ENCODE data around the gene PODNL1.

Gene PODNL1

DNA sequence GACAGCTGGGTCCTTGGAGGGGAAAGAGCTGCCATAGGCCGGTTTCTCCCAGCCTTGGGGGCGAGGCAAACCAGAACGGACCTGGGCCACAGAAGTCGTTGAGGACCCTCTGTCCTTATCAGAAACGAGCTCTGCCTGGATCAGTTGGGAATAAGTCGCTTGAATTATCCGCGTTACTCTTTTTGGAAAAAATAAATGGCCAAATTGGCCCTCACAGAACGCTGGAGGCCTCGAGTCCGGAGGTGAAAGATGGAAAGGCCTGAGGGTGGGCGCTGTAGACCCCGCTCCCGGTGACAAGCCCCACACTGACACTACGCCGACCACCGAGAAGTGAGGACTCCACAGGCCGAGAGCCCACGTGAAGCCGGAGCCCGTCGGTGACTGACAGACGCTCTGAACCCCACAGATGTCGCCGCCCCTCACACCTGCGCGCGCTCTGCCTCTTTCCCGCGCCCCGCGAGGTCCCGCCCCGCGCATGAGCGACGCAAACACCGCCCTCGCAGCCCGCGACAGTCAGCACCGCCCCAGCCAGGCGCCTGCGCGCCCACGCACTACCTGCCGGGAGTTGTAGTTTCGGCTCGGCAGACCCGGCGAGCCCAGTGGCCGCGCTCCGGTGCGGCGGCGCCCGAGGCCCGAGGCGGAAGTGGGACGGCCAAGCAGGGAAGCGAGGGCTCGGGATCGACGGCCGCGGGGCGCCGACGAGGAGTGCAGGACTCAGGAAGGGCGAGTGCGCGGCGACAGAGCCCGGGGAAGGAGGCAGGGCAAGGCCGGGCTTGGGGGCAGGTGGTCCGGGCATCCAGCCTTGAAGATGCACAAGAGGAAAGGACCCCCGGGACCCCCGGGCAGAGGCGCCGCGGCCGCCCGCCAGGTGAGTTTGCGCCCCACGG, 32.3 kb downstream of the PODNL1 start, which contains the start of the genes BRME1 and CC2D1A:
TSS of gene BRME1 (minus strand) at position 484 of the 887 bp plus-strand sequence. CDS start 1,225 bp downstream, outside the sequence.
TSS of gene CC2D1A (plus strand) at position 568 of the 887 bp plus-strand sequence. CDS start at position 809, 241 bp downstream.
- peak within 1 kb of the TSS; percentile 80 for H3K4me3 Mint-ChIP-seq
- H3K27me3 Mint-ChIP-seq = no peaks in the 10 kb centered on the region
- ATAC-seq = peak; percentile 98
- H3K9me3 Mint-ChIP-seq = no peaks in the 10 kb centered on the region
- H3K36me3 Mint-ChIP-seq = peaks cover 6% of the 10 kb centered on the region
- peaks cover 16% of the 10 kb centered on the region for H3K4me1 Mint-ChIP-seq
- H3K27ac Mint-ChIP-seq = peak within 1 kb of the TSS; percentile 78

DNA sequence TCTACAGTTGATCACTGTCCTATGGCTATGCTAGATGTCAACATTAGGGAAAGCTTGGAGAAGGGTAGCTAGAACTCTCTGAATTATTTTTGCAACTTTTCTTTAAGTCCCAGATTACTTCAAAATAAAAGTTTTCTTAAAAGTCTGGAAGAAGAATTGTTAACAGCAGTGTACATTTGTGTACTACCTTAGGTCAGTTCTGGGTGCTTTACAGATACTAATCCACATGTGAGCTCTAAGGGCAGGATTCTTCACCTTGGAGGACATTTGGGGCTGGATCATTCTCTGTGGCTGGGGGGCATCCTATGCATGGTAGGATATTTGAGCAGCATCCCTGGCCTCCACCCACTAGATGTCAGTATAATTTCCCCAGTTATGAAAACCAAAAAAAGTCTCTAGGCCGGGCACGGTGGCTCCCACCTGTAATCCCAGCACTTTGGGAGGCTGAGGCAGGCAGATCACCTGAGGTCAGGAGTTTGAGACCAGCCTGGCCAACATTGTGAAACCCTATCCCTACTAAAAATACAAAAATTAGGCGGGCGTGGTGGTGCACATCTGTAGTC, 35.1 kb downstream of the PODNL1 start:
- Mint-ChIP-seq H3K27ac (no peak overlapping the region), H3K27me3 (no peaks in the 10 kb centered on the region), H3K4me3 (no peak overlapping the region), H3K36me3 (no peaks in the 10 kb centered on the region), H3K4me1 (peaks cover 16% of the 10 kb centered on the region), H3K9me3 (no peaks in the 10 kb centered on the region)
- ATAC-seq = no peak

DNA sequence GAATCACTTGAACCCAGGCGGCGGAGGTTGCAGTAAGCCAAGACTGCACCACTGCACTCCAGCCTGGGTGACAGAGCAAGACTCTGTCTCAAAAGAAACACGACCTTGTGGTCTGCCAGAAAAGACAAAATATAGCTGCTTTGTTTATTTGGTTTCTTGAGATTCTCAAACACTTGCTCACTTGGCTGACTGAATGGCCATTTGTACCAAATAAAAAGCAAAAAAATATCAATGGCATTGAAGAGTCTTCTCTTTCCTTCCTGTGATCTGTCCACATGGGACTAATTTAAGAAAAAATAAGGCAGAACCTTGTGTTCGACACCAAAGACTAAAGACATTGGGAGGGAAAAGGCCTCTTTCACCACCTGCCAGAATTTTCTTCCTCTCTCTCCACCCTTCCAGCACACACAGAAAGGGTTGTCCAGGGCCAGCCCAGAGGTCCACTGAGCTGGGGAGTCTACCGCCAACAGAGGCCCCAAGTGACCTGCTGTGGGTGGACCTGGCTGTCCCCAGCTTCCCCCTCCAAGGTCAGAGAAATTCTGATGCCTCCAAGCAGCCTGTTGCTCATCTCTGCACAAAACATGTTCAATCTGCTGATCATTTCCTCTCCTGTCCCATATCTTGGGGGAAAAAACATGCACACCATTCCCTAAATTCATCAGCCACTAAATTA, 38.2 kb downstream of the PODNL1 start:
- Mint-ChIP-seq H3K4me1 (no peaks in the 10 kb centered on the region), H3K9me3 (no peaks in the 10 kb centered on the region), H3K27me3 (no peaks in the 10 kb centered on the region), H3K4me3 (no peak overlapping the region), H3K36me3 (no peaks in the 10 kb centered on the region), H3K27ac (peak overlapping the region; percentile 8)
- no peak for ATAC-seq

DNA sequence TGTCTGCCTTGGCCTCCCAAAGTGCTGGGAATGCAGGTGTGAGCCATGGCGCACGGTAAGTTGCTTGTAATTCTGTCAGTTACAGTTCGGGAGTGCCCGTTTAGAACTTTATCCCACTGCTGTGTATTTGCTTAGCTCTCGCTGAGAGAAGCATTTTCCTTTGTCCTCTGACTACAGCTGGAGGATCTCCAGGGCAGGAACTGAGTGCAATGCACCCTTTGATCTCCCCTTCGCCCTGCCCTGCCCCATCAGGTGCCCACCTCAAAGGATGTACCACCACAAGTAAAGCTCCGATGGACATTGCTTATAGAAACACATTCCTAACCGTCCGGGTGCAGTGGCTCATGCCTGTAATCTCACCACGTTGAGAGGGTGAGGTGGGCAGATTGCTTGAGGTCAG, 38.8 kb downstream of the PODNL1 start:
- H3K4me1 Mint-ChIP-seq = no peaks in the 10 kb centered on the region
- no peak overlapping the region for H3K4me3 Mint-ChIP-seq
- ATAC-seq = no peak
- H3K27me3 Mint-ChIP-seq = no peaks in the 10 kb centered on the region
- H3K27ac Mint-ChIP-seq = no peak overlapping the region
- H3K36me3 Mint-ChIP-seq = no peaks in the 10 kb centered on the region
- no peaks in the 10 kb centered on the region for H3K9me3 Mint-ChIP-seq

DNA sequence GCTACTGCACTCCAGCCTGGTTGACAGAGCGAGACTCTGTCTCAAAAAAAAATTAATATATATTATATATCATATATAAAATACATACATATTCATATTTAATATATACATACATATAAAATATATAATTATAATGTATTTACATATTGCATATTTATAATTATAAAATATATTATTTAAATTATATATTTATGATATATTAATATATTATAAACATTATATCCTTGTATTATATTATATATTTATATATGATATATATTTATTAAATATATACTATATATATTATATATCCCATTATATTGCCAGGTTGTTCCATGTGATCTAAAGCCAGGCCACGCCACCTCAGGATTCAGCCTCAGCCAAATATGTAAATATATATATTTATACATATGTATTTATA, 42.0 kb downstream of the PODNL1 start:
- no peak overlapping the region for H3K4me3 Mint-ChIP-seq
- H3K27me3 Mint-ChIP-seq = no peaks in the 10 kb centered on the region
- H3K4me1 Mint-ChIP-seq = no peaks in the 10 kb centered on the region
- ATAC-seq = no peak
- no peak overlapping the region for H3K27ac Mint-ChIP-seq
- H3K9me3 Mint-ChIP-seq = no peaks in the 10 kb centered on the region
- H3K36me3 Mint-ChIP-seq = no peaks in the 10 kb centered on the region

DNA sequence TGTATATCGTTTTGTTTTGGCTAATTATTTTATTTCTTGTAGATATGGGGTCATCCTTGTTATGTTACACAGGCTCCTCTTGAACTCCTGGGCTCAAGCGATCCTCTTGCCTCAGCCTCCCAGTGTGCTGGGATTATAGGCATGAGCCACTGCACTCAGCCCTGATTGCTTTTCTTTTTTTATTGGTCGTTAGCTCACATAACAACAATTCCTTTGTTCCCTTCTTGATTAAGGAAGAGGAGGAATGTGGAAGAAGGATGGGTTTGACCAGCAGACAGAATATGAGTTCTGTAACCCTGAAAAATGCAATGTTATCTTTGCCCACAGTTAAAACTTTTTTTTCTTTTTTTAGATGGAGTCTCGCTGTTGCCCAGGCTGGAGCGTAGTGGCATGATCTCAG, 43.7 kb downstream of the PODNL1 start:
- H3K27ac Mint-ChIP-seq = no peak overlapping the region
- H3K36me3 Mint-ChIP-seq = no peaks in the 10 kb centered on the region
- no peak for ATAC-seq
- no peaks in the 10 kb centered on the region for H3K27me3 Mint-ChIP-seq
- H3K4me3 Mint-ChIP-seq = no peak overlapping the region
- no peaks in the 10 kb centered on the region for H3K4me1 Mint-ChIP-seq
- H3K9me3 Mint-ChIP-seq = no peaks in the 10 kb centered on the region

DNA sequence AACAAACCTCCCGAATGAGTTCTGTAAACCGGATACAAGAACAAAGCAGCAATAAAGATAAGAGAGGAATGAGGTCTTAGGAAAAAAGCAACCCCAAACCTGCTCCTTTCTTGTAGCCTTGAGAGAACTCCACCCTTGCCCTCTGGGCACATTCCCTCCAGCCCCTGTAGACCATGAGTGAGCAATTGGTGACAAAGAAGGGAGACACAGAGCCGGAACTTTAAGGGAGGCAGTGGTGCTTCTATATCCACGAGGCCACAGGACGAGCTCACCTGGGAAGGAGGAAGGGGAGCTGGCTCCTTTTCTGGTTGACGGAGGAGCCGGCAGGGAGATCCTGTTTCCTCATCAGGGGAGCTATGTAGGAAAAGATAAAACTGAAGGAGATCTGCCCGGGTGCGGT, 45.3 kb downstream of the PODNL1 start:
- Mint-ChIP-seq H3K36me3 (no peaks in the 10 kb centered on the region), H3K4me3 (no peak overlapping the region), H3K27ac (no peak overlapping the region), H3K9me3 (no peaks in the 10 kb centered on the region), H3K4me1 (no peaks in the 10 kb centered on the region), H3K27me3 (no peaks in the 10 kb centered on the region)
- ATAC-seq = no peak

DNA sequence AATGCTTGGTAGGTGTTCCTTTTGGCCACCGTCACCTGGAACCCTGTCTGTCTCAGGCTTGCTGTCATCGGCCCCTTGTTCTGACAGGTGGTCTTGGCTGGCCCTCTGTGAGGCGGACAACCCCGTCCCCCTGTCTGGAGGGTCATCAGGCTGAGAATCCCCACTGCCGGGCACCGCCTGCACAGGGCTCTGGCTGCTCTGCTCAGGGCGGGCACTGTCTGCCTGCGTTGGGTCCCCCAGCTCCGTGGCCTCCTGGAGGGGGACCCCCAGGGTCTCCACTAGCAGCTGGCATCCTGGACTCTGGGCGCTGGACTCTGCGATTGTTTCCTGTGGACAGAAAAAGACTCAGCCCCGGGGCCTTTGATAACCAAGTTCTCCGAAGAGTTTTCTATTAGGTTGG, 48.1 kb downstream of the PODNL1 start:
- H3K4me1 Mint-ChIP-seq = no peaks in the 10 kb centered on the region
- no peaks in the 10 kb centered on the region for H3K27me3 Mint-ChIP-seq
- no peaks in the 10 kb centered on the region for H3K36me3 Mint-ChIP-seq
- H3K4me3 Mint-ChIP-seq = no peak overlapping the region
- no peak overlapping the region for H3K27ac Mint-ChIP-seq
- ATAC-seq = no peak
- H3K9me3 Mint-ChIP-seq = no peaks in the 10 kb centered on the region

DNA sequence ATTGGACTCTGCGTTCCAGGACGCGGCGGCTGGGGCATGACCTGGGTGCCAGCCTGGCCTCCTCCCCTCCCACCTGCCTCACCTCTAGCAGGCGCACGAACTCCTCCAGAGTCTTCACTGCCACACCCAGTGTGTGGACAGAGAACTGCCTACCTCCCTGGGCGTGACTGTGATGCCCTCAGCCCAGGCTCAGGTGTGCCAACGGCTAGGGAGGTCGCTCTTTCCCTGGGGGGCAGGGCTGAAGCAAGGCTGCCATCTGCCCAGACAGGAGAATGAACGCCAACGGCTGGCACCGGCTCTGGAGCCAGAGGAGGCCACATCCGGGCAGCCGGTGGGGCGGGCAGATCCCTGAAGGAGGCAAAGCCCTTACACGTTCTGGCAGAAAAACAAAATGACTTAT, 49.9 kb downstream of the PODNL1 start:
- no peak overlapping the region for H3K4me3 Mint-ChIP-seq
- no peak for ATAC-seq
- no peak overlapping the region for H3K27ac Mint-ChIP-seq
- H3K4me1 Mint-ChIP-seq = no peaks in the 10 kb centered on the region
- no peaks in the 10 kb centered on the region for H3K27me3 Mint-ChIP-seq
- no peaks in the 10 kb centered on the region for H3K9me3 Mint-ChIP-seq
- H3K36me3 Mint-ChIP-seq = no peaks in the 10 kb centered on the region

DNA sequence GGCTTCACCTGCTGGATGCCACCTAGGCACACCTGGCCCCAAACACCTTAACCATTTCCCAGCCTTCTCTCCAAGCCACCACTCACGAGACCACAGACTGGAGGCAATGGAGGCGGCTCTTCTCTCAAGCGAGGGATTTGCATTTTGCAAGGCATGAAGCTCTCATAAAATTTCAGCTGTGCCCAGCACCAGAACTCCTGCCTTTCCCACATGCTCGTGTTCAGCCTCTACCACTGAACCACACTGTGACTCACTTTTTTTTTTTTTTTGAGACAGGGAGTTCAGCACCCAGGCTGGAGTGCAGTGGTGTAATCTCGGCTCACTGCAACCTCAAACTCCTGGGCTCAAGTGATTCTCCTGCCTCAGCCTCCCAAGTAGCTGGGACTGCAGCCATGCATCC, 50.7 kb downstream of the PODNL1 start:
- Mint-ChIP-seq H3K4me1 (peaks cover 2% of the 10 kb centered on the region), H3K27ac (no peak overlapping the region), H3K4me3 (no peak overlapping the region), H3K36me3 (no peaks in the 10 kb centered on the region), H3K27me3 (no peaks in the 10 kb centered on the region), H3K9me3 (no peaks in the 10 kb centered on the region)
- ATAC-seq = no peak

DNA sequence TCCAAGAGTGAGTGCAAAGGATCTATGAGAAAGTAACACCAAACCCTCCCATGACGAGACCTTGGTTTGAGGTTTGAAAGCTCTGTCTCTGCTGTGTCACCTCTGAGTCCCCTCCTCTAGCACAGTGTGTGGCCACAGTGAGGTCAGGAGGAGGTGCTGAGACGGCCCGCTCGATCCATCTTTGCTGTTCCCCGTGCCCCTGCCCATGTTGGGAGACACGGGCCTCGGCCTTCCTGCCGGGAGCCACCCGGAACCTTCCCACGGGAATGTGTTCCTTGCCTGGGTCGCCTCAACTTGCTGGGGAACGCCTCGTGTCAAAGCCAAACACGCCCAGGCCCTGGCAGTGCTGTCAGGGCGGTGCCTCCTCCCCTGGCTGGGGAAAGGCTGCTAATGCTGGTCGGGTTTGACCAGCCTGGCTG, 51.2 kb downstream of the PODNL1 start:
- Mint-ChIP-seq H3K27me3 (no peaks in the 10 kb centered on the region), H3K4me1 (peaks cover 7% of the 10 kb centered on the region), H3K27ac (no peak overlapping the region), H3K9me3 (no peaks in the 10 kb centered on the region), H3K36me3 (no peaks in the 10 kb centered on the region), H3K4me3 (no peak overlapping the region)
- ATAC-seq = no peak

DNA sequence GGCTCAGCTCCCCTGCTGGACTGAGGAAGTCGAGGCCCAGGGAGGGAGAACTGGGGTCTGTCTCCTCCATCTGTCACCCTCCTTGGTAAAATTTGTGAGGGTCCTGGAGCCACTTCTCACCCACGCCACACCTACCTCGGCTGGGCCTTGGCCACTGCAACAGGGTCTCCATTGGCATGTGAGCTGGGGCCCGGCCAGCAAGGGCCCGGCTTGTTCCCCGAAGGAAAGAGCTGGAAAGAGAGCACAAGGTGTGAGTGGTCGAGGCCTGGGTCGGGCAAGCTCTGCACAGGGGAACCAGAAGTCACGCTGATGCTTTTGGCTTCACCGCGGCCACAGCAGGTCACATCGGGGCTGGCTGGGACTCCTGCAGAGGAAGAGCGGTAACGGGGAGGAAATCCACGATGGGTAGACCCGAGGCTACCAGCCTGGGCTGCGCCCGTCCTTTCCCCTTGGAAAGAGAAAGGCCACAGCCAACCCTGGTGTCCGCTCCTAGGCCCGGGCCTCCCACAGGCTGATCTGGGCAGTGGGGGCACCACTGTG, 52.3 kb downstream of the PODNL1 start:
- Mint-ChIP-seq H3K4me3 (no peak overlapping the region), H3K9me3 (no peaks in the 10 kb centered on the region), H3K27me3 (no peaks in the 10 kb centered on the region), H3K27ac (no peak overlapping the region), H3K36me3 (no peaks in the 10 kb centered on the region), H3K4me1 (peaks cover 19% of the 10 kb centered on the region)
- no peak for ATAC-seq

DNA sequence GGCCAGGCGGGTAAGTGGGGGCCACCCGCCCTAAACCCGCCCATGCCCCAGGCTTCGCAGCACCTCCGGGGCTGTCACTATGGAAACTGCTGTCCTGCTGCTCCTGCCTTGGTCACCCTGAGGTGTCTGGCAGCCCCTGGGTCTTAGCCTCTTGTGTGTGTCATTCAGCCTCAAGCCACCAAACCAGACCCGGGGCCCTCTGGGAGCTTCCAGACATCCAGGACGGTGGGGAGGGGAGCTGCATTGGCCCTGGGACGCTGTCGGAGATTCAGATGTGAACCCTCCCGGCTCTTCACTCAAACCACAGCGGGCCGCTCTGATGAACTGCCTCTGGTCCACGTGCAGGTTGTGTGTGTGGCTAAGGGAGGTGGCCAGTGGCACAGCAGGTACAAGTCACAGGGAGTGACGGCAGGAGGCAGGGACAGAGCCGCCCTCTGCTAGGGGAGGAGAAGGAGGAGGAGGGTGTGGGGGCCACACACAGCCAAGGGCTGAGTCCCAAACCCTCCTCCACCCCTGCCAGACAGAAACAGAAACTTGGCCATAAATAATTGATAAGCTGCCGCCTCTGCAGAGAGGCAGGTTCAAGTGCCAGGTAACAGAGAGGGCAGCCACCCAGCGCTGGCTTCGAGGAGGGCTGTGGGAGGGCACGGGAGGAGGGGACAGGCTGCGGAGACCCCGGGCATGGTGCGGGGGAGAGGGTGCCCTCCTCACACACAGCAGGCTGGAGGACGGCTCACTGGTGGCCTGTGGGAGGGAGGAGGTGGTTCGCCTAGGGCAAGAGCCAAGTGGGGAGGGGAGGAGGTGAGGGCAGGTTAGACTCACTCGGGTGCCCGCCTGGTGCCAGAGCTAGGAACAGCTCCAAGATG, 53.3 kb downstream of the PODNL1 start:
- no peaks in the 10 kb centered on the region for H3K9me3 Mint-ChIP-seq
- H3K4me3 Mint-ChIP-seq = no peak overlapping the region
- H3K4me1 Mint-ChIP-seq = peaks cover 28% of the 10 kb centered on the region
- no peaks in the 10 kb centered on the region for H3K36me3 Mint-ChIP-seq
- no peak for ATAC-seq
- H3K27ac Mint-ChIP-seq = no peak overlapping the region
- H3K27me3 Mint-ChIP-seq = no peaks in the 10 kb centered on the region

DNA sequence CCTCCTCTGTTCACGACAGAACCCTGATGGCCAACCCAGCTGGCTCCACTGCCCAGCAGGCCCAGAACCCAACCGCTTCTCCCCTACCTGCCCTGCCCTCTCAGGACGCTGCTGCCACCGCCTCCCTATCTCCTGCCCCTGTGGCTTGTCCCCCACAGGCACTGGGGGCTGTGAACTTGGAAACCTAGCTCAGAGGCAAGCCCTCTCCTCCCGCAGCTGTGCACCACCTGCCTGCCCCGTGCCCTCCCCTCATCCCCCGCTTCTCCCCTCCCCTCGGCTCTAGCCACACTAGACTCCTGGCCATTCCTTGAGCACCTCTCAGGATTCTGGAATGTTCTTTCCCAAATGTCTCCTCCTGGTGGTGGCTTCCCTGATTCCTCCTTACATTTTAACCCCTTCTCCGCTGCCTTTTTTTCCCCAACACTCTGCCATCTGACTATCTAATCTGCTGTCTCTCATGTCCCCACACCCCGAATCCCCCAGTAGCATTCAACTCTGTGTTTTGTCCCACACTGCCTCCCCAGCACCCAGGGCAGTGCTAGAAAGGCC, 54.6 kb downstream of the PODNL1 start:
- ATAC-seq = no peak
- Mint-ChIP-seq H3K27me3 (no peaks in the 10 kb centered on the region), H3K27ac (peak overlapping the region; percentile 12), H3K36me3 (no peaks in the 10 kb centered on the region), H3K9me3 (no peaks in the 10 kb centered on the region), H3K4me1 (peaks cover 32% of the 10 kb centered on the region), H3K4me3 (no peak overlapping the region)
